Esophagus muscularis mucosa (tissue), 4 donors: ENCODE measurements around the gene IFNL4. TPM values are rescaled to one million over a fixed set of nuclear protein-coding genes. Genes with fewer than 3 reads are reported as not detected.
"Not testable (repeated sequence)": the region's sequence is repeated elsewhere in the genome, so short reads cannot be mapped to it uniquely, and the experiment has no call there.

ENCODE experiments used
- DNase-seq: peaks from one replicate; pipeline ENCODE4 v3.0.0-alpha.2; 2017; ENCODE audit errors: extremely low spot score
- H3K27ac ChIP-seq, 4 donors: fragments of 200-600 bp; sonication (generic); replicated peaks in 1 of 4; 1 replicate in 3 of 4; 2 replicates in 1 of 4; pipeline ENCODE4 v1.5.1; 2016 to 2019; ENCODE audit warnings: mild to moderate bottlenecking in 1 of 4
- H3K27me3 ChIP-seq, 4 donors: fragments of 200-600 bp; sonication (generic); one replicate each; pipeline versions ENCODE4 v1.5.1 to v1.6.0; 2016 to 2019
- H3K36me3 ChIP-seq, 4 donors: fragments of 200-600 bp; sonication (generic); one replicate each; pipeline ENCODE4 v1.5.1; 2016 to 2019
- H3K4me1 ChIP-seq, 4 donors: fragments of 200-600 bp; sonication (generic); one replicate each; pipeline ENCODE4 v1.5.1; 2016 to 2019
- H3K4me3 ChIP-seq, 4 donors: fragments of 200-600 bp; sonication (generic); 1 replicate in 2 of 4; 2 replicates in 2 of 4; pipeline ENCODE4 v1.5.1; 2016 to 2019; ENCODE audit warnings: mild to moderate bottlenecking in 4 of 4, moderate library complexity in 1 of 4
- H3K9me3 ChIP-seq, 4 donors: fragments of 200-600 bp; sonication (generic); 1 replicate in 3 of 4; 2 replicates in 1 of 4; pipeline ENCODE4 v1.5.1; 2016 to 2019
- EP300 ChIP-seq: sonication (generic); formaldehyde crosslinking; IDR thresholded peaks from one replicate; pipeline ENCODE4 v1.6.1; 2017; ENCODE audit warnings: antibody characterized with exemption
- POLR2A ChIP-seq: fragments of 450-650 bp; IDR thresholded peaks from one replicate; pipeline ENCODE4 v1.6.1; 2017; ENCODE audit warnings: antibody characterized with exemption, moderate library complexity, mild to moderate bottlenecking, low read depth
- POLR2AphosphoS5 ChIP-seq, 2 donors: sonication (generic); formaldehyde crosslinking; IDR thresholded peaks; one replicate each; pipeline ENCODE4 v1.6.1; 2017; ENCODE audit warnings: antibody characterized with exemption in 2 of 2
- WGBS: methylation state at CpG from one replicate; pipeline ENCODE4 v1.1.5; 2018; 5-methylcytosine and 5-hydroxymethylcytosine counted together
- intact Hi-C: fragments of 100-400 bp; cut with DNase I; formaldehyde crosslinking; loops from one replicate; pipeline ENCODE4 v1.15.1; 2023
- total RNA-seq, 4 donors: library from RNA; depleted of rRNA; stranded (reverse); fragments of >200 nt; gene quantifications; one replicate each; pipeline versions ENCODE4 v1.1.0 to v1.2.1, GENCODE V29; 2016
- TF ChIP-seq, protein P1 (sequence below), 3 experiments: fragments of 200-600 bp in 2 of 3; fragments of 450-650 bp in 1 of 3; sonication (generic) in 2 of 3; IDR thresholded peaks; one replicate each; pipeline ENCODE4 v1.5.1; 2017 to 2019; ENCODE audit warnings: antibody characterized with exemption in 3 of 3, mild to moderate bottlenecking in 2 of 3, moderate library complexity in 1 of 3

Gene IFNL4
- total RNA-seq, 4 donors from 2014 or later = not detected

DNA sequence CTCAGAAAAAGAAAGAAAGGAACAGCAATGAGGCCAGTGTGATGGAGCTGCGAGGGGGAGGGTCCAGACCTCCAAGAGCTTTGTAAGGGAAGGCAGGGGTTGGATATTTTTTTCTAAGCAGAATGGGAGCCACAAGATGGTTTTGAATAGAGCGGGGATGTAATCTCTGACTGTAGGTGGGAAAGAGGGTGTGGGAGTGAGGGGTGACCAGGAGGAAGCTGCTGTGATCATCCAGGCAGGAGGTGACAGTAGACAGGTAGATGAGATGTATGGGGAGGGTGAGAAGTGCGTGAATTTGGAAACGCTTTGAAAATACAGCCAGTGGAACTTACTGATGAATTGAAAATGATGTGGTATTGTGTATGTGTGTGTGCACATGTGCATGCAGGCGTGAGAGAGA, 26.9 kb upstream of the IFNL4 start:
- Histone ChIP-seq H3K36me3 (no peaks in the 10 kb centered on the region), H3K4me3 (no peak overlapping the region), H3K9me3 (no peaks in the 10 kb centered on the region), H3K27ac (no peak overlapping the region), H3K27me3 (peaks cover 0 to 17% (median 0%) of the 10 kb centered on the region in 4 donors), H3K4me1 (no peaks in the 10 kb centered on the region)
- TF ChIP-seq POLR2A (no peak), EP300 (no peak), POLR2AphosphoS5 (IDR thresholded peaks at IDR 0.05) (no peak)
- TF ChIP-seq, protein P1, sequence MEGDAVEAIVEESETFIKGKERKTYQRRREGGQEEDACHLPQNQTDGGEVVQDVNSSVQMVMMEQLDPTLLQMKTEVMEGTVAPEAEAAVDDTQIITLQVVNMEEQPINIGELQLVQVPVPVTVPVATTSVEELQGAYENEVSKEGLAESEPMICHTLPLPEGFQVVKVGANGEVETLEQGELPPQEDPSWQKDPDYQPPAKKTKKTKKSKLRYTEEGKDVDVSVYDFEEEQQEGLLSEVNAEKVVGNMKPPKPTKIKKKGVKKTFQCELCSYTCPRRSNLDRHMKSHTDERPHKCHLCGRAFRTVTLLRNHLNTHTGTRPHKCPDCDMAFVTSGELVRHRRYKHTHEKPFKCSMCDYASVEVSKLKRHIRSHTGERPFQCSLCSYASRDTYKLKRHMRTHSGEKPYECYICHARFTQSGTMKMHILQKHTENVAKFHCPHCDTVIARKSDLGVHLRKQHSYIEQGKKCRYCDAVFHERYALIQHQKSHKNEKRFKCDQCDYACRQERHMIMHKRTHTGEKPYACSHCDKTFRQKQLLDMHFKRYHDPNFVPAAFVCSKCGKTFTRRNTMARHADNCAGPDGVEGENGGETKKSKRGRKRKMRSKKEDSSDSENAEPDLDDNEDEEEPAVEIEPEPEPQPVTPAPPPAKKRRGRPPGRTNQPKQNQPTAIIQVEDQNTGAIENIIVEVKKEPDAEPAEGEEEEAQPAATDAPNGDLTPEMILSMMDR (IDR thresholded peaks at IDR 0.05) = no peak
- 84% methylated on average over 5 of the region's 5 CpGs for WGBS
- intact Hi-C loops = no loop called here
- DNase-seq = no peak

DNA sequence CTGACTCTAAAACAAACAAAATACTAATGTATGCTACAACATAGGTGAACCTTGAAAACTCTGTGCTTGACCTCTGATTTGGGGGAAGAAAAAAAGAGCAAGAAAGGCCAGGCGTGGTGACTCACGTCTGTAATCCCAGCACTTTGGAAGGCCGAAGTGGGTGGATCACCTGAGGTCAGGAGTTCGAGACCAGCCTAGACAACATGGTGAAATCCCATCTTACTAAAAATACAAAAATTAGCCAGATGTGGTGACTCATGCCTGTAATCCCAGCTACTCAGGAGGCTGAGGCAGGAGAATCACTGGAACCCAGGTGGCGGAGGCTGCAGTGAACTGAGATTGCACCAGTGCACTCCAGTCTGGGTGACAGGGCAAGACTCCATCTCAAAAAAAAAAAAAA, 25.2 kb upstream of the IFNL4 start:
- not testable (repeated sequence) for H3K36me3 ChIP-seq

DNA sequence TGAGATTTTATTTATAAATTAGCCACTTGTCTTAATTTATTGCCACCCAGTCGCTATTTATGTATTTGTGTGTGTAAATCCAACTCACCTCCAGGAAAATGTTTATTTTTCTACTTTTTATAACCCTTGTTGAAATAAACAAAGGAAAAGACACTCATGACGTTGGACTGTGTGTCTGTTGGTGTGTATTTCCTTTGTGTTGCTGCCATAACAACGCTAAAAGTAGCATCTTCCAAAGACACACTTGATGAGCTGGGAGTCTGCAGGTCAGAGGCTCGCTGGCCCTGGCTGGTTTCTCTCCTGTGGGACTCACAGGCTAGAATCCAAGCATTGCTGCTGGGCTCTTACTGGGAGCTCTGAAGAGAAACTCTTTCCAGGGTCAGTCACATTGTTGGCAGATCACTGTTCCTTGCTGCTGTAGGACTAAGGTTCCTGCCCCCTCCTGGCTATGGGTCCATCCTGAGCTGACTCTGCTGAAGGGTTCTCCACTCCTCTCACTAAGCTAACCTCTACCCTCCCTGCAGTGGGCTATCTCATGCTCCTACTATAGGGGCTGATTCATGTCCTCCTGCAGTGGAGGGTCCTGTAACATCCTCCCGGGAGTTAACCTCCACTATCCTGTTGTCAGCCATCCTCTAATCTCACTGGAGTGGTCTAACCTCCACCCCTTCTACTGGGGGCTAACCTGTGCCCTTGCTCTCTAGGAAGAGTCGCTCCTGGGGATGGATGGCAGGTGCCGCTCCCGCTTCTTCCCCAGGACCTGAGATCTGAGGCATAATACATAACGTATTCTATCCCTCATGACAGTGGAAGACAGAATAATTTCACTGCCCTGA, 21.6 kb upstream of the IFNL4 start:
- H3K4me1 ChIP-seq = peaks cover 1 to 4% (median 3%) of the 10 kb centered on the region in 4 donors
- WGBS = 59% methylated on average over 9 of the region's 9 CpGs
- no peaks in the 10 kb centered on the region for H3K36me3 ChIP-seq
- no peak overlapping the region for H3K4me3 ChIP-seq
- TF ChIP-seq EP300 (no peak), POLR2AphosphoS5 (IDR thresholded peaks at IDR 0.05) (no peak), POLR2A (no peak)
- TF ChIP-seq, protein P1 (IDR thresholded peaks at IDR 0.05) = no peak
- no peak overlapping the region for H3K27ac ChIP-seq
- DNase-seq = no peak
- intact Hi-C loops = no loop called here
- no peaks in the 10 kb centered on the region for H3K9me3 ChIP-seq
- H3K27me3 ChIP-seq = peaks cover 0 to 19% (median 1%) of the 10 kb centered on the region in 4 donors

More for the DNA sequence above, 25.2 kb upstream of the IFNL4 start:
- H3K4me3 ChIP-seq, H3K27ac ChIP-seq, H3K4me1 ChIP-seq, H3K9me3 ChIP-seq, intact Hi-C loops, DNase-seq: not testable (repeated sequence)
- WGBS = 83% methylated on average over 5 of the region's 5 CpGs
- H3K27me3 ChIP-seq = peaks cover 0 to 17% (median 0%) of the 10 kb centered on the region in 4 donors

DNA sequence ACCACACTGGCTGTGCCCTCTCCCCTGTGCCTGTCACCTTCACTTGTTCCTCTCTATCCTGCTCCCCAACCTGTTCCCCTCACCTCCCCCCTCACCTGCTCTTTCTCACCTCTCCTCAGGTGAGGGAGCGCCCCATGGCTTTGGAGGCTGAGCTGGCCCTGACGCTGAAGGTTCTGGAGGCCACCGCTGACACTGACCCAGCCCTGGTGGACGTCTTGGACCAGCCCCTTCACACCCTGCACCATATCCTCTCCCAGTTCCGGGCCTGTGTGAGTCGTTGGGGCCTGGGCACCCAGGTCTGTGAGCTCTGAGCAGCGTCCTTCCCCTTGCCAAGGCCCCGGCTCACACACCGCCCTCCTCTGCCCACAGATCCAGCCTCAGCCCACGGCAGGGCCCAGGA, 20.7 kb upstream of the IFNL4 start:
- DNase-seq, H3K9me3 ChIP-seq, H3K27ac ChIP-seq, intact Hi-C loops, H3K36me3 ChIP-seq, H3K4me3 ChIP-seq: not testable (repeated sequence)
- peaks cover 0 to 28% (median 10%) of the 10 kb centered on the region in 4 donors for H3K27me3 ChIP-seq
- peaks cover 6 to 13% (median 12%) of the 10 kb centered on the region in 4 donors for H3K4me1 ChIP-seq
- 85% methylated on average over 4 of the region's 10 CpGs for WGBS

DNA sequence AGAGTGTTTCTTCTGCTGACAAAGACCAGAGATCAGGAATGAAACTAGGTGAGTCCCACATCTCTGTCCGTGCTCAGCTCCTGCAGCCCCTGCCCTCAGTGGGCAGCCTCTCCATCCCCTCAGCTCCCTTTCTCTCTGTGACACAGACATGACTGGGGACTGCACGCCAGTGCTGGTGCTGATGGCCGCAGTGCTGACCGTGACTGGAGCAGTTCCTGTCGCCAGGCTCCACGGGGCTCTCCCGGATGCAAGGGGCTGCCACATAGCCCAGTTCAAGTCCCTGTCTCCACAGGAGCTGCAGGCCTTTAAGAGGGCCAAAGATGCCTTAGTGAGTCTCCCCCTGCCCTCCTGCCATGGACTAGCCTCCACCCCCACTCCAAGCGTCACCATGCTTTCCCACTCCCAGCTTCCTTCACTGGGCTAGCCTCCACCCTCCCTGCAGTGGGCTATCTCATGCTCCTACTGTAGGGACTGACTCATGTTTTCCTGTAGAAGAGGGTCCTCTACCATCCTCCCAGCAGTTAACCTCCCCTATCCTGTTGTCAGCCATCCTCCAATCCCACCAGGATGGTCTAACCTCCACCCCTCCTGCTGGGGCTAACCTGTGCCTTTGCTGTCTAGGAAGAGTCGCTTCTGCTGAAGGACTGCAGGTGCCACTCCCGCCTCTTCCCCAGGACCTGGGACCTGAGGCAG, 20.0 kb upstream of the IFNL4 start:
- DNase-seq, intact Hi-C loops, H3K36me3 ChIP-seq, H3K9me3 ChIP-seq, H3K4me3 ChIP-seq, H3K27ac ChIP-seq: not testable (repeated sequence)
- 75% methylated on average over 6 of the region's 10 CpGs for WGBS
- H3K4me1 ChIP-seq = peaks cover 6 to 20% (median 18%) of the 10 kb centered on the region in 4 donors
- H3K27me3 ChIP-seq = peaks cover 3 to 34% (median 17%) of the 10 kb centered on the region in 4 donors

DNA sequence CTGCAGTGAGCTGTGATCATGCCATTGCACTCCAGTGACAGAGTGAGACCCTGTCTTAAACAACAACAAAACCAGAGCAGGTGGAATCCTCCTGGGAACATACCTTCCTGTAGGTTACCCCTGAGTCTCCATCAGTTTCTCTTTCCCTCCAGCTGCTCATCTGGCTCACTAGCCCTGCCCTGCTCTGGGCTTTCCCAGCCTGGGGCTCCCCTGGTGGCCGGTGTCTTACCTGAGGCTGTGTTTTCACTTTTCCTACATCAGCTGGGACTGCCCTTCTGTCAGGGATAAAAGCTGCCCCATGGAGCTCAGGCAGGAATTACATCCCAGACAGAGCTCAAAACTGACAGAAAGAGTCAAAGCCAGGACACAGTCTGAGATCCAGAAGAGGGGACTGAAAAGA, 19.4 kb upstream of the IFNL4 start, which contains the start of gene IFNL2:
Gene IFNL2 (plus strand): TSS at position 312 of the 400 bp plus-strand sequence. CDS start 173 bp downstream, outside the sequence.
- intact Hi-C loops, H3K9me3 ChIP-seq, H3K27ac ChIP-seq, H3K36me3 ChIP-seq, DNase-seq, H3K4me3 ChIP-seq: not testable (repeated sequence)
- WGBS = no CpG with 5 or more reads among the region's 1 CpG
- H3K4me1 ChIP-seq = peaks cover 6 to 20% (median 18%) of the 10 kb centered on the region in 4 donors
- H3K27me3 ChIP-seq = peaks cover 3 to 40% (median 21%) of the 10 kb centered on the region in 4 donors
